GM21528 (cell line): Measurements from ENCODE around the gene KRTAP9-8.
"Not testable (repeated sequence)": the region's sequence is repeated elsewhere in the genome, so short reads cannot be mapped to it uniquely, and the experiment has no call there.

Experiments
- ATAC-seq: cut with Tn5 transposase; IDR thresholded peaks from one replicate; pipeline ENCODE4 v1.9.1; 2021; ENCODE audit warnings: mild to moderate bottlenecking, moderate library complexity; ENCODE audit not compliant: unreplicated experiment, low FRiP score

KRTAP9-8 gene

GRCh38 chr17:41255381-41256290, 17.8 kb downstream of the KRTAP9-8 start, which contains the start of gene KRTAP9-9:
Gene KRTAP9-9 (plus strand): TSS chr17:41255384.
- ATAC-seq, result not testable (repeated sequence)

- no peak for ATAC-seq
Measured at GRCh38 chr17:41256291-41256685, 18.5 kb downstream of the KRTAP9-8 start.

- no peak for ATAC-seq
Measured at GRCh38 chr17:41258406-41258805, 20.6 kb downstream of the KRTAP9-8 start.

- ATAC-seq, result no peak
Measured at GRCh38 chr17:41263212-41263611, 25.4 kb downstream of the KRTAP9-8 start.

GRCh38 chr17:41264599-41264998, 26.8 kb downstream of the KRTAP9-8 start:
- ATAC-seq, result no peak

GRCh38 chr17:41265078-41265477, 27.3 kb downstream of the KRTAP9-8 start, which contains the start of gene KRTAP9-6:
Gene KRTAP9-6 (plus strand): TSS chr17:41265378. CDS start chr17:41265378, 0 bp downstream.
- ATAC-seq, result no peak

GRCh38 chr17:41267711-41268110, 29.9 kb downstream of the KRTAP9-8 start:
- ATAC-seq, result no peak

- not testable (repeated sequence) for ATAC-seq
Measured at GRCh38 chr17:41271323-41271722, 33.5 kb downstream of the KRTAP9-8 start.

- no peak for ATAC-seq
Measured at GRCh38 chr17:41271858-41272257, 34.1 kb downstream of the KRTAP9-8 start.

GRCh38 chr17:41275648-41276190, 37.9 kb downstream of the KRTAP9-8 start, which contains the start of gene KRTAP9-7:
Gene KRTAP9-7 (plus strand): TSS chr17:41275698. CDS start chr17:41275698, 0 bp downstream.
- ATAC-seq, result not testable (repeated sequence)

- ATAC-seq, result no peak
Measured at GRCh38 chr17:41278176-41278955, 40.6 kb downstream of the KRTAP9-8 start.

GRCh38 chr17:41284043-41284442, 46.2 kb downstream of the KRTAP9-8 start:
- ATAC-seq, result no peak

GRCh38 chr17:41284546-41284945, 46.7 kb downstream of the KRTAP9-8 start:
- ATAC-seq, result no peak

- ATAC-seq, result no peak
Measured at GRCh38 chr17:41287050-41287449, 49.3 kb downstream of the KRTAP9-8 start.
